Measurements from ENCODE around the gene CCDC12. TPM values are rescaled to one million over a fixed set of nuclear protein-coding genes. Genes with fewer than 3 reads are reported as not detected.

CCDC12 gene
- total and polyA plus RNA-seq, 9 of the 15 experiments (the other 6 are each of a cell fraction or from before 2014, with no cell fraction given), result 8.9 to 201 (median 86.9) TPM

DNA sequence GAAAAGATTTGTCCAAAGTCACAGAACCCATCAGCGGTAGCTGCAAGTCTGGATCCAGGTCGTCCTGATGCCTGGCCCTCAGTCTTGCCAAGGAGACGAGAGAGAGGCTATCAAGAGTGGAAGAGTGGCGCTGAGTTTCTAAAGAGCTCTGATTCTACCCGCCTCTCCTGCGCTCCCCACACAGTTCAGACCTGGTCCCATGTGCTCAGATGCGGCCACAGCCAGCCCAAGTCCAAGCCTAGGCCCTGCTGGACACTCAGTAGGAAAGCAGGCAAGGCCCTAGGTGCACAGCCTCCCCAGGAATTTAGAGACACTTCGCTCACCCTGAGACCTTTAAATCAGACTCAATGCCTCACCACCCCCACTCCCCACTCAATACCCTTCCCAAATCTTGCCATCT, 32.4 kb downstream of the CCDC12 start:
- in situ Hi-C loops (cut with MboI) (no loop called here), intact Hi-C loops (cut with micrococcal nuclease) (no loop called here)
- BruUV-seq (replicated peaks), result no TSS peak
- Histone ChIP-seq H3K9ac (ENCODE audit: insufficient read depth in 1 of 2, low read depth in 2 of 2, low read length in 2 of 2) (peak overlapping the region; percentile 4 to 67; a peak in 3 of 4 replicates), H3K9me1 (ENCODE audit: control insufficient read depth, insufficient read depth, low read length) (peaks cover 41% of the 10 kb centered on the region), H4K20me1 (replicated peaks; ENCODE audit: control insufficient read depth, insufficient read depth, low read length) (peaks cover 88% of the 10 kb centered on the region), H3K4me3 (no peak overlapping the region), H3K36me3 (ENCODE audit: control insufficient read depth, insufficient read depth, low read length) (peaks cover 86% of the 10 kb centered on the region), H3K4me1 (replicated peaks in 1 of 2; ENCODE audit: control insufficient read depth in 2 of 2, insufficient read depth in 2 of 2, low read length in 2 of 2) (peaks cover 34 to 57% of the 10 kb centered on the region in 2 experiments), H3K79me2 (ENCODE audit: control insufficient read depth, insufficient read depth, low read length) (peaks cover 95% of the 10 kb centered on the region), H3K9me3 (replicated peaks; ENCODE audit: control insufficient read depth, insufficient read depth, low read depth, low read length) (no peaks in the 10 kb centered on the region), H3K4me2 (ENCODE audit: insufficient read depth, low read length) (no peak overlapping the region; the same call in 1 of the 2 replicates), H3K27me3 (ENCODE audit: control insufficient read depth in 2 of 2, insufficient read depth in 2 of 2, low read length in 2 of 2) (no peaks in the 10 kb centered on the region), H3K27ac (ENCODE audit: extremely low read depth, low read depth, low read length) (peak overlapping the region; percentile 23; the same call in 1 of the 3 replicates), H2AFZ (ENCODE audit: low read depth, low read length) (no peak overlapping the region)
- DNase-seq (ENCODE audit: extremely low read depth in 1 of 4, low spot score in 3 of 4) (no peak), FAIRE-seq (no peak), ATAC-seq (peak; percentile 7; the same call in 2 of the 3 replicates)
- ChIA-PET POLR2A (interaction anchor here (0.6 to 1.7 kb wide), 4 partner anchors 9 to 51 kb away, joined by 3 to 10 read pairs (median 5); no protein-coding TSS in a partner anchor), CTCF (ENCODE audit: low intra/inter-chr PET ratio) (no interaction called here)
- WGBS (ENCODE audit: insufficient coverage, low coverage, missing lambda C conversion rate), result 82% methylated on average over 8 of the region's 8 CpGs
- TF ChIP-seq ZNF175 (CRISPR knock-in tag; IDR thresholded peaks at IDR 0.05; ENCODE audit: low read depth), result no peak
- TF ChIP-seq POLR2G (IDR thresholded peaks at IDR 0.05; ENCODE audit: low read depth, low read length), result 0 out of 2 replicates have a peak, but pooled peaks have one; percentile 41
- 0 out of 2 replicates have a peak, but pooled peaks have one; percentile 66 for TF ChIP-seq MED1 (CRISPR knock-in tag; IDR thresholded peaks at IDR 0.05; ENCODE audit: borderline replicate concordance)
- TF ChIP-seq NR0B1 (IDR thresholded peaks at IDR 0.05; ENCODE audit: partially characterized antibody), result no peak
- TF ChIP-seq ZNF551 (CRISPR knock-in tag; IDR thresholded peaks at IDR 0.05), result no peak
- TF ChIP-seq TOE1 (IDR thresholded peaks at IDR 0.05; ENCODE audit: borderline replicate concordance), result no peak
- TF ChIP-seq TOE1 (CRISPR knock-in tag; IDR thresholded peaks at IDR 0.05; ENCODE audit: borderline replicate concordance, low read depth), result no peak
- no peak for TF ChIP-seq CREBBP (IDR thresholded peaks at IDR 0.05; ENCODE audit: low read depth, low read length)
- TF ChIP-seq STAT5A (IDR thresholded peaks at IDR 0.05; ENCODE audit: borderline replicate concordance, low read length), result no peak
- TF ChIP-seq, protein P1, sequence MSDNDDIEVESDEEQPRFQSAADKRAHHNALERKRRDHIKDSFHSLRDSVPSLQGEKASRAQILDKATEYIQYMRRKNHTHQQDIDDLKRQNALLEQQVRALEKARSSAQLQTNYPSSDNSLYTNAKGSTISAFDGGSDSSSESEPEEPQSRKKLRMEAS (CRISPR knock-in tag; IDR thresholded peaks at IDR 0.05), result peak; percentile 69
- TF ChIP-seq ZFX (CRISPR knock-in tag; IDR thresholded peaks at IDR 0.05), result 0 out of 2 replicates have a peak, but pooled peaks have one; percentile 22
- TF ChIP-seq MXD1 (CRISPR knock-in tag; IDR thresholded peaks at IDR 0.05; ENCODE audit: borderline replicate concordance, poor library complexity, severe bottlenecking), result no peak
- TF ChIP-seq, protein P2, sequence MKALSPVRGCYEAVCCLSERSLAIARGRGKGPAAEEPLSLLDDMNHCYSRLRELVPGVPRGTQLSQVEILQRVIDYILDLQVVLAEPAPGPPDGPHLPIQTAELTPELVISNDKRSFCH (CRISPR knock-in tag; IDR thresholded peaks at IDR 0.05), result no peak
- TF ChIP-seq, protein P2 (tag; IDR thresholded peaks at IDR 0.05), result no peak
- no peak for TF ChIP-seq NFIX (CRISPR knock-in tag; IDR thresholded peaks at IDR 0.05; ENCODE audit: low read depth)
- TF ChIP-seq, protein P3, sequence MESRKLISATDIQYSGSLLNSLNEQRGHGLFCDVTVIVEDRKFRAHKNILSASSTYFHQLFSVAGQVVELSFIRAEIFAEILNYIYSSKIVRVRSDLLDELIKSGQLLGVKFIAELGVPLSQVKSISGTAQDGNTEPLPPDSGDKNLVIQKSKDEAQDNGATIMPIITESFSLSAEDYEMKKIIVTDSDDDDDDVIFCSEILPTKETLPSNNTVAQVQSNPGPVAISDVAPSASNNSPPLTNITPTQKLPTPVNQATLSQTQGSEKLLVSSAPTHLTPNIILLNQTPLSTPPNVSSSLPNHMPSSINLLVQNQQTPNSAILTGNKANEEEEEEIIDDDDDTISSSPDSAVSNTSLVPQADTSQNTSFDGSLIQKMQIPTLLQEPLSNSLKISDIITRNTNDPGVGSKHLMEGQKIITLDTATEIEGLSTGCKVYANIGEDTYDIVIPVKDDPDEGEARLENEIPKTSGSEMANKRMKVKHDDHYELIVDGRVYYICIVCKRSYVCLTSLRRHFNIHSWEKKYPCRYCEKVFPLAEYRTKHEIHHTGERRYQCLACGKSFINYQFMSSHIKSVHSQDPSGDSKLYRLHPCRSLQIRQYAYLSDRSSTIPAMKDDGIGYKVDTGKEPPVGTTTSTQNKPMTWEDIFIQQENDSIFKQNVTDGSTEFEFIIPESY (CRISPR knock-in tag; IDR thresholded peaks at IDR 0.05), result peak; percentile 36; the same call in 1 of the 2 replicates
- no peak for TF ChIP-seq DNMT1 (IDR thresholded peaks at IDR 0.05)
